Activated naive CD8-positive, alpha-beta T cell (primary cell): ENCODE data around the gene SDCBP2.

Source experiments
- H3K27ac Mint-ChIP-seq: one replicate; pipeline ENCODE4 v1.8.0; 2021; ENCODE audit warnings: mixed read lengths
- H3K27me3 Mint-ChIP-seq: one replicate; pipeline ENCODE4 v1.8.0; 2021; ENCODE audit warnings: mixed read lengths
- H3K36me3 Mint-ChIP-seq: one replicate; pipeline ENCODE4 v1.8.0; 2021; ENCODE audit warnings: mixed read lengths
- H3K4me1 Mint-ChIP-seq: one replicate; pipeline ENCODE4 v1.8.0; 2021; ENCODE audit warnings: low read depth, mixed read lengths
- H3K4me3 Mint-ChIP-seq: one replicate; pipeline ENCODE4 v1.8.0; 2021; ENCODE audit warnings: mild to moderate bottlenecking, mixed read lengths
- H3K9me3 Mint-ChIP-seq: one replicate; pipeline ENCODE4 v1.8.0; 2021; ENCODE audit warnings: low read depth, mixed read lengths

SDCBP2 gene

GRCh38 chr20:1304710-1305515 lies 24.0 kb downstream of the SDCBP2 start:
- Mint-ChIP-seq H3K4me1 (peaks cover 15% of the 10 kb centered on the region), H3K4me3 (no peak overlapping the region), H3K27me3 (no peaks in the 10 kb centered on the region), H3K9me3 (no peaks in the 10 kb centered on the region), H3K27ac (no peak overlapping the region), H3K36me3 (no peaks in the 10 kb centered on the region)

GRCh38 chr20:1302685-1303541 lies 26.0 kb downstream of the SDCBP2 start:
- Mint-ChIP-seq H3K27ac (no peak overlapping the region), H3K27me3 (no peaks in the 10 kb centered on the region), H3K36me3 (no peaks in the 10 kb centered on the region), H3K9me3 (no peaks in the 10 kb centered on the region), H3K4me3 (no peak overlapping the region), H3K4me1 (peaks cover 25% of the 10 kb centered on the region)

GRCh38 chr20:1301031-1301529 lies 27.9 kb downstream of the SDCBP2 start:
- H3K36me3 Mint-ChIP-seq = peaks cover 2% of the 10 kb centered on the region
- peak overlapping the region; percentile 76 for H3K4me3 Mint-ChIP-seq
- H3K9me3 Mint-ChIP-seq = no peaks in the 10 kb centered on the region
- H3K4me1 Mint-ChIP-seq = peaks cover 28% of the 10 kb centered on the region
- no peaks in the 10 kb centered on the region for H3K27me3 Mint-ChIP-seq
- peak overlapping the region; percentile 92 for H3K27ac Mint-ChIP-seq

GRCh38 chr20:1300083-1300840 lies 28.7 kb downstream of the SDCBP2 start:
- Mint-ChIP-seq H3K4me1 (peaks cover 28% of the 10 kb centered on the region), H3K9me3 (no peaks in the 10 kb centered on the region), H3K4me3 (peak overlapping the region; percentile 76), H3K36me3 (peaks cover 2% of the 10 kb centered on the region), H3K27ac (peak overlapping the region; percentile 92), H3K27me3 (no peaks in the 10 kb centered on the region)

GRCh38 chr20:1299522-1299921 lies 29.4 kb downstream of the SDCBP2 start:
- Mint-ChIP-seq H3K27me3 (no peaks in the 10 kb centered on the region), H3K27ac (peak overlapping the region; percentile 92), H3K4me3 (peak overlapping the region; percentile 61), H3K4me1 (peaks cover 28% of the 10 kb centered on the region), H3K36me3 (peaks cover 2% of the 10 kb centered on the region), H3K9me3 (no peaks in the 10 kb centered on the region)

GRCh38 chr20:1298888-1299511 lies 29.9 kb downstream of the SDCBP2 start:
- Mint-ChIP-seq H3K4me3 (no peak overlapping the region), H3K27ac (peak overlapping the region; percentile 92), H3K36me3 (peaks cover 2% of the 10 kb centered on the region)

GRCh38 chr20:1298166-1298565 lies 30.8 kb downstream of the SDCBP2 start:
- H3K36me3 Mint-ChIP-seq = peaks cover 2% of the 10 kb centered on the region
- peaks cover 32% of the 10 kb centered on the region for H3K4me1 Mint-ChIP-seq
- H3K27ac Mint-ChIP-seq = peak overlapping the region; percentile 30
- H3K27me3 Mint-ChIP-seq = no peaks in the 10 kb centered on the region
- H3K4me3 Mint-ChIP-seq = no peak overlapping the region
- no peaks in the 10 kb centered on the region for H3K9me3 Mint-ChIP-seq

More at GRCh38 chr20:1298888-1299511, 29.9 kb downstream of the SDCBP2 start:
- peaks cover 28% of the 10 kb centered on the region for H3K4me1 Mint-ChIP-seq
- no peaks in the 10 kb centered on the region for H3K27me3 Mint-ChIP-seq
- H3K9me3 Mint-ChIP-seq = no peaks in the 10 kb centered on the region

- Mint-ChIP-seq H3K36me3 (peaks cover 2% of the 10 kb centered on the region), H3K27me3 (no peaks in the 10 kb centered on the region), H3K9me3 (no peaks in the 10 kb centered on the region), H3K4me3 (no peak overlapping the region), H3K4me1 (peaks cover 39% of the 10 kb centered on the region), H3K27ac (peak overlapping the region; percentile 30)
Observed at GRCh38 chr20:1297486-1297885, 31.5 kb downstream of the SDCBP2 start.

GRCh38 chr20:1296922-1297321 lies 32.0 kb downstream of the SDCBP2 start:
- peaks cover 44% of the 10 kb centered on the region for H3K4me1 Mint-ChIP-seq

GRCh38 chr20:1296117-1296610 lies 32.8 kb downstream of the SDCBP2 start:
- H3K9me3 Mint-ChIP-seq = no peaks in the 10 kb centered on the region
- H3K4me1 Mint-ChIP-seq = peaks cover 49% of the 10 kb centered on the region
- no peak overlapping the region for H3K4me3 Mint-ChIP-seq
- no peaks in the 10 kb centered on the region for H3K27me3 Mint-ChIP-seq
- peaks cover 2% of the 10 kb centered on the region for H3K36me3 Mint-ChIP-seq
- H3K27ac Mint-ChIP-seq = no peak overlapping the region

More at GRCh38 chr20:1296922-1297321, 32.0 kb downstream of the SDCBP2 start:
- Mint-ChIP-seq H3K4me3 (no peak overlapping the region), H3K27me3 (no peaks in the 10 kb centered on the region), H3K27ac (no peak overlapping the region), H3K36me3 (peaks cover 2% of the 10 kb centered on the region), H3K9me3 (no peaks in the 10 kb centered on the region)

GRCh38 chr20:1295276-1295930 lies 33.5 kb downstream of the SDCBP2 start:
- Mint-ChIP-seq H3K27ac (no peak overlapping the region), H3K4me3 (no peak overlapping the region), H3K36me3 (peaks cover 2% of the 10 kb centered on the region), H3K9me3 (no peaks in the 10 kb centered on the region), H3K27me3 (no peaks in the 10 kb centered on the region), H3K4me1 (peaks cover 49% of the 10 kb centered on the region)

- Mint-ChIP-seq H3K27me3 (no peaks in the 10 kb centered on the region), H3K27ac (no peak overlapping the region), H3K4me1 (peaks cover 42% of the 10 kb centered on the region), H3K36me3 (peaks cover 2% of the 10 kb centered on the region), H3K4me3 (no peak overlapping the region), H3K9me3 (no peaks in the 10 kb centered on the region)
Observed at GRCh38 chr20:1294497-1294896, 34.4 kb downstream of the SDCBP2 start.

- no peak overlapping the region for H3K4me3 Mint-ChIP-seq
- H3K9me3 Mint-ChIP-seq = no peaks in the 10 kb centered on the region
- peaks cover 39% of the 10 kb centered on the region for H3K4me1 Mint-ChIP-seq
- H3K27ac Mint-ChIP-seq = no peak overlapping the region
- H3K27me3 Mint-ChIP-seq = no peaks in the 10 kb centered on the region
- peaks cover 2% of the 10 kb centered on the region for H3K36me3 Mint-ChIP-seq
Observed at GRCh38 chr20:1293641-1294379, 35.1 kb downstream of the SDCBP2 start.
